Ovary (tissue), 9 donors: ENCODE data around the gene QPCT. TPM values are rescaled to one million over a fixed set of nuclear protein-coding genes. Genes with fewer than 3 reads are reported as not detected.

Experiments used
- DNase-seq, 5 donors: peaks; one replicate each; pipeline ENCODE4 v3.0.0-alpha.2; 2019 to 2020
- H3K27ac ChIP-seq, 2 donors: fragments of 200-600 bp; one replicate each; pipeline versions ENCODE4 v1.5.1 to v1.8.0; 2019 to 2022
- H3K27me3 ChIP-seq: fragments of 200-600 bp; one replicate; pipeline ENCODE4 v1.8.0; 2022
- H3K36me3 ChIP-seq: fragments of 200-600 bp; sonication (generic); one replicate; pipeline ENCODE4 v1.5.1; 2019
- H3K4me1 ChIP-seq: one replicate; pipeline ENCODE4 v1.8.1; 2013; ENCODE audit warnings: mild to moderate bottlenecking, moderate library complexity; ENCODE audit not compliant: insufficient read depth
- H3K4me3 ChIP-seq: fragments of 200-600 bp; sonication (generic); one replicate; pipeline ENCODE4 v1.5.1; 2017
- H3K9me3 ChIP-seq, 2 donors: fragments of 200-600 bp in 1 of 2; sonication (generic) in 1 of 2; one replicate each; pipeline versions ENCODE4 v1.5.1 to v1.8.1; 2013 to 2019; ENCODE audit warnings: mild to moderate bottlenecking in 1 of 2, moderate library complexity in 1 of 2
- EP300 ChIP-seq: sonication (generic); formaldehyde crosslinking; IDR thresholded peaks from one replicate; pipeline ENCODE4 v1.6.1; 2017; ENCODE audit warnings: antibody characterized with exemption
- POLR2A ChIP-seq: fragments of 450-650 bp; IDR thresholded peaks from one replicate; pipeline ENCODE4 v1.6.1; 2017; ENCODE audit warnings: antibody characterized with exemption, mild to moderate bottlenecking, moderate library complexity
- WGBS, 3 donors: extraction: QIAGEN DNeasy Blood & Tissue Kit in 1 of 3; methylation state at CpG; one replicate each; pipeline versions ENCODE4 v1.1.5 to v1.1.7; 2013 to 2017; 5-methylcytosine and 5-hydroxymethylcytosine counted together
- intact Hi-C, 4 donors: fragments of 100-400 bp; cut with DNase I; formaldehyde crosslinking; loops; one replicate each; pipeline versions ENCODE4 v1.11.0 to v1.15.1; 2022 to 2023
- polyA plus RNA-seq, 2 donors: library from polyadenylated mRNA; stranded (reverse); fragments of 200-250 nt in 1 of 2; fragments of 350-450 nt in 1 of 2; fragmentation: Illumina TruSeq in 1 of 2; extraction: RNeasy Lipid Tissue Mini Kit (QIAGEN cat#74804) in 1 of 2; gene quantifications; one replicate each; pipeline ENCODE4 v1.2.3, GENCODE V29; 2013 to 2014
- total RNA-seq, 7 donors: library from RNA; depleted of rRNA in 2 of 7; stranded (reverse); fragments of >200 nt in 2 of 7; fragmentation: NEBNext Ultra II Directional in 3 of 7; extraction: Animal tissue kit (Norgen Biotek cat#: 25700) in 3 of 7; gene quantifications; one replicate each; pipeline versions ENCODE4 v1.1.0 to v1.2.4, GENCODE V29; 2016 to 2023
- TF ChIP-seq, protein P1 (sequence below), 3 donors: fragments of 450-650 bp in 2 of 3; fragments of 200-600 bp in 1 of 3; IDR thresholded peaks; one replicate each; pipeline versions ENCODE4 v1.5.1 to v1.8.0; 2016 to 2022; ENCODE audit warnings: antibody characterized with exemption in 3 of 3, mild to moderate bottlenecking in 1 of 3
- donor health status: DM: no; HTN: no; CAD: no; lungs with moderate emphysema.
- donor health status: DM: no; HTN: no; CAD: no.
- donor health status: Bipolar disorder and iron deficiency.
- donor health status: DM: yes; HTN: yes; CAD: no.
- donor health status: DM: no; HTN: no; CAD: no.
- donor health status: DM: yes; HTN: yes; CAD: no.

Gene QPCT
- total and polyA plus RNA-seq, 9 donors, result 0.35 to 17.7 (median 1.5) TPM

DNA sequence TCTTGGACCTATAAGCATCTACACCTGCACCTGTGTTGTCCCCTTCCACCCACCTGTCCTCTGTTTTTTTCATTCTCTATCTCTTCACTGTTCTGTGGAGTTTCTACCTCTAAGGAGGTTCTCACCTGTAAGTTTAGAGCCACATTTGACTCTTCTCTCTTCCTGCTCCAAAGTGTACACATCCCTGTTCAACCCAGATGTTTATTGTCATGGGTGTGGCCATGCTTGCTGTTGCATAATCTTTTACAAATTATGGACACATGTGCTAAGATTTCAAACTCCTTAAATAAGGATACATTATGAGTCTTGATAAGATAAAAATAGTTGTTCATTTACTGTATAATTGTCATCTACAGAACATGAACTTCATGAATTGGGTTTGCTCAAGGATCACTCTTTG lies 27.6 kb downstream of the QPCT start:
- TF ChIP-seq, protein P1, sequence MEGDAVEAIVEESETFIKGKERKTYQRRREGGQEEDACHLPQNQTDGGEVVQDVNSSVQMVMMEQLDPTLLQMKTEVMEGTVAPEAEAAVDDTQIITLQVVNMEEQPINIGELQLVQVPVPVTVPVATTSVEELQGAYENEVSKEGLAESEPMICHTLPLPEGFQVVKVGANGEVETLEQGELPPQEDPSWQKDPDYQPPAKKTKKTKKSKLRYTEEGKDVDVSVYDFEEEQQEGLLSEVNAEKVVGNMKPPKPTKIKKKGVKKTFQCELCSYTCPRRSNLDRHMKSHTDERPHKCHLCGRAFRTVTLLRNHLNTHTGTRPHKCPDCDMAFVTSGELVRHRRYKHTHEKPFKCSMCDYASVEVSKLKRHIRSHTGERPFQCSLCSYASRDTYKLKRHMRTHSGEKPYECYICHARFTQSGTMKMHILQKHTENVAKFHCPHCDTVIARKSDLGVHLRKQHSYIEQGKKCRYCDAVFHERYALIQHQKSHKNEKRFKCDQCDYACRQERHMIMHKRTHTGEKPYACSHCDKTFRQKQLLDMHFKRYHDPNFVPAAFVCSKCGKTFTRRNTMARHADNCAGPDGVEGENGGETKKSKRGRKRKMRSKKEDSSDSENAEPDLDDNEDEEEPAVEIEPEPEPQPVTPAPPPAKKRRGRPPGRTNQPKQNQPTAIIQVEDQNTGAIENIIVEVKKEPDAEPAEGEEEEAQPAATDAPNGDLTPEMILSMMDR (IDR thresholded peaks at IDR 0.05), result no peak
- TF ChIP-seq EP300 (no peak), POLR2A (no peak)
- no peaks in the 10 kb centered on the region for H3K36me3 ChIP-seq
- H3K4me1 ChIP-seq, result no peaks in the 10 kb centered on the region
- no peak overlapping the region for H3K4me3 ChIP-seq
- no peaks in the 10 kb centered on the region for H3K27me3 ChIP-seq
- H3K9me3 ChIP-seq, result no peaks in the 10 kb centered on the region
- no peak for DNase-seq
- H3K27ac ChIP-seq, result no peak overlapping the region
- intact Hi-C loops, result no loop called here

DNA sequence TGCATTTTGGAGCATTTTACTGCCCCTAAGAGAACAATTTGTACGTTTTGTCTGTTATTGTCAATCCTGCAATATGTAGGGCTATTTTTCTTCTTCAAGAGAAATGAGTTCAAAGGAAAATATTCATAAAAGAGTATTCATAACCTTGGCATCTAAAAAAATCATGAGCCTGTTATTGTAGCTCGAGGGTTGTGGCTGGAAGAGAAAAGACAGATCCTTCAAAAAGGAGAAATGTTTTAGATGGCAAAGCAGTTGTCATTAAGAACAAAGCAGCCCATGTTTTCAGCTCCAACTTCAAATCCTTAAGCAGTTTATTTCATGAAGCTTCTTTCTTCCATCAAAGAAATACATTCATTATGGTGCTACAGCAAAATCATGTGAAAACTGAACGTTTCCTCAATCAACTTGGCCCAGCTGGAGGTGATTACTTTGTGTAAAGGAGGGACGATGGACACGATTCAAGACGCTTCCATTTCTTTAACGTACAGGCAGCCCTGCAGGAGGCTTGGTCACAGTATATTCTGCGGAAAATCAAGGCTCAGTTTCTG lies 31.4 kb downstream of the QPCT start:
- intact Hi-C loops, result no loop called here
- Histone ChIP-seq H3K36me3 (no peaks in the 10 kb centered on the region), H3K4me3 (no peak overlapping the region), H3K27ac (no peak overlapping the region), H3K9me3 (no peaks in the 10 kb centered on the region), H3K4me1 (no peaks in the 10 kb centered on the region), H3K27me3 (no peaks in the 10 kb centered on the region)
- DNase-seq, result no peak
- 60 to 71% (median 65%) methylated on average over 8 of the region's 8 CpGs for WGBS, 3 donors
- TF ChIP-seq POLR2A, result no peak
- TF ChIP-seq EP300, result no peak
- TF ChIP-seq, protein P1 (IDR thresholded peaks at IDR 0.05), result no peak

DNA sequence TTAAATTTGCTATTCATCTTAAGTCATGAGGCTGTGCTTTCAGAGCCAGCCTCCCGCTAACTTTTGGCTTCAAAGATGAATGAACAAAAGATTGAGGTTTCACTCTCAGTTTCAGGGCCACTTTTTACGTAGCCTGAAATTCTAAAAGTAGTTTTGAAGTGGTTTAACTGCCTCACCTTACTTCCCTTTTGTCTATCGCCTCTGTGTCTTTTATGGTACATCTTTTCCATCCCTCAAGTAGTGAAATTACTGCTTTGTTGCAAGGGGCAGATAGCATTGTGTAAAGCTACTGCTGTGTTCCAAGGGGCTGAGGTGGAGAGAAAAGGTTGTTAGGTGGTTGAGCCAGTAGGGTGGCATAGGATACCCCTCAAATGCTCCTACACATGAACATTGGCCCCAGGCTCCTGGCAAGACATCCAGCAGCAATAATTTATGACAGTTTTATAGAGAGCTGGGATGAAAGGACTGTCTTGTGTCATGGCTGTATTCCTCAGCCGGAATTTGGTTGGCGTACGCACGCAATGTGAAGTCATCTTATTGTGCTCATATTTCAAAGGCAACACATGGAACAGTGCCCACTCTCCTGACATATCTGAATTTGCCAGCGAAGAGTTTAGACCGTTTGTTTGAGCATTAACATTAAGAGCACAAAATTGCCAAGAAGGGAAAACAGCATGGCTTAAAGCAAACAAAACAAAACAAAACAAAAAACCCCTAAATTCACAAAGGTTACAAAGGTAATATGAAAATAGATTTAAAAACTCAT lies 32.2 kb downstream of the QPCT start:
- no peak overlapping the region for H3K4me3 ChIP-seq
- no peak overlapping the region for H3K27ac ChIP-seq
- H3K27me3 ChIP-seq, result no peaks in the 10 kb centered on the region
- H3K36me3 ChIP-seq, result no peaks in the 10 kb centered on the region
- intact Hi-C loops, result no loop called here
- 61 to 75% (median 66%) methylated on average over 9 of the region's 9 CpGs for WGBS, 3 donors
- TF ChIP-seq POLR2A, result no peak
- TF ChIP-seq, protein P1 (IDR thresholded peaks at IDR 0.05), result no peak
- no peak for TF ChIP-seq EP300
- DNase-seq, result peak in 2 of 5 donors; percentile 11 to 25
- H3K9me3 ChIP-seq, result no peaks in the 10 kb centered on the region
- no peaks in the 10 kb centered on the region for H3K4me1 ChIP-seq

DNA sequence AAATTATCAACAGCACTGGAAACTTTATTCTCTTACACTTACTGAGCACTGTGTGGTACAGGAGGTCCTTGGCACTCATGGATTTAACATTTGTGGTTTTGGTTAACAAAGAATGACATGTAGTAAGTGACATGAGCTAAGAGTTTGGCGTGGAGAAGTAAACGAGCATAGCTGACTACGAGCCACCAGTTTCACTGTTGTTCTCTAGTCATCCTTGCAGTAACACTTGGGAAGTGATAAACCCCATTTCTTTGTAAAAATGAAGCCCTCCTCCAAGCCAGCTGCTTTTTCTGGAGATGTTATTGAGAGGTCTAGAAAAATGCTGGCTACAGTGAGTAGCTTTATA lies 32.7 kb downstream of the QPCT start:
- DNase-seq, result no peak
- H3K36me3 ChIP-seq, result no peaks in the 10 kb centered on the region
- 29 to 37% (median 32%) methylated on average over 3 of the region's 3 CpGs for WGBS, 3 donors

More for the DNA sequence above, 32.7 kb downstream of the QPCT start:
- H3K4me3 ChIP-seq, result no peak overlapping the region
- no peaks in the 10 kb centered on the region for H3K4me1 ChIP-seq
- intact Hi-C loops, result no loop called here
- no peaks in the 10 kb centered on the region for H3K9me3 ChIP-seq
- no peak for TF ChIP-seq POLR2A
- TF ChIP-seq EP300, result no peak
- TF ChIP-seq, protein P1 (IDR thresholded peaks at IDR 0.05), result no peak
- no peak overlapping the region for H3K27ac ChIP-seq
- no peaks in the 10 kb centered on the region for H3K27me3 ChIP-seq
